Prostate gland (tissue), 2 donors: ENCODE results near the gene CGNL1. TPM values are rescaled to one million over a fixed set of nuclear protein-coding genes. Genes with fewer than 3 reads are reported as not detected.
A peak's percentile ranks its signal among the peaks of the same experiment; 100 is the strongest.

ENCODE experiments used
- DNase-seq: peaks from one replicate; pipeline ENCODE4 v3.0.0-alpha.2; 2019; ENCODE audit warnings: low spot score
- H3K27ac ChIP-seq, 2 donors: fragments of 200-600 bp; sonication (generic); 2 replicates each; pipeline ENCODE4 v1.5.1; 2017 to 2019
- H3K27me3 ChIP-seq: fragments of 200-600 bp; sonication (generic); replicated peaks from 2 replicates; pipeline ENCODE4 v1.5.1; 2019; ENCODE audit not compliant: insufficient read depth
- H3K36me3 ChIP-seq, 2 donors: fragments of 200-600 bp; sonication (generic); 1 replicate in 1 of 2; 2 replicates in 1 of 2; pipeline versions ENCODE4 v1.5.1 to v1.8.1; 2017 to 2019
- H3K4me1 ChIP-seq: fragments of 200-600 bp; sonication (generic); replicated peaks from 2 replicates; pipeline ENCODE4 v1.5.1; 2019
- H3K4me3 ChIP-seq, 2 donors: fragments of 200-600 bp; sonication (generic); 2 replicates each; pipeline ENCODE4 v1.5.1; 2017 to 2019
- H3K9me3 ChIP-seq: fragments of 200-600 bp; sonication (generic); 2 replicates; pipeline ENCODE4 v1.5.1; 2017
- POLR2A ChIP-seq: fragments of 450-650 bp; IDR thresholded peaks from one replicate; pipeline ENCODE4 v1.6.1; 2016; ENCODE audit warnings: antibody characterized with exemption, mild to moderate bottlenecking
- POLR2AphosphoS5 ChIP-seq: sonication (generic); formaldehyde crosslinking; IDR thresholded peaks from one replicate; pipeline ENCODE4 v1.6.1; 2017; ENCODE audit warnings: antibody characterized with exemption
- WGBS: methylation state at CpG from one replicate; pipeline ENCODE4 v1.1.5; 2018; 5-methylcytosine and 5-hydroxymethylcytosine counted together
- intact Hi-C: fragments of 100-400 bp; cut with DNase I; formaldehyde crosslinking; loops from one replicate; pipeline ENCODE4 v1.14.2; 2022
- total RNA-seq, 2 donors: library from RNA; depleted of rRNA; stranded (reverse); fragments of >200 nt; gene quantifications; one replicate each; pipeline ENCODE4 v1.1.0, GENCODE V29; 2016
- TF ChIP-seq, protein P1 (sequence below), 4 experiments: fragments of 200-600 bp in 2 of 4; fragments of 450-650 bp in 2 of 4; sonication (generic) in 2 of 4; IDR thresholded peaks; 1 replicate in 3 of 4; 2 replicates in 1 of 4; pipeline ENCODE4 v1.5.1; 2016 to 2019; ENCODE audit warnings: antibody characterized with exemption in 4 of 4, mild to moderate bottlenecking in 2 of 4, moderate library complexity in 2 of 4

Gene CGNL1
- total RNA-seq, 2 donors from 2014 or later: 49.0 to 65.6 TPM

DNA sequence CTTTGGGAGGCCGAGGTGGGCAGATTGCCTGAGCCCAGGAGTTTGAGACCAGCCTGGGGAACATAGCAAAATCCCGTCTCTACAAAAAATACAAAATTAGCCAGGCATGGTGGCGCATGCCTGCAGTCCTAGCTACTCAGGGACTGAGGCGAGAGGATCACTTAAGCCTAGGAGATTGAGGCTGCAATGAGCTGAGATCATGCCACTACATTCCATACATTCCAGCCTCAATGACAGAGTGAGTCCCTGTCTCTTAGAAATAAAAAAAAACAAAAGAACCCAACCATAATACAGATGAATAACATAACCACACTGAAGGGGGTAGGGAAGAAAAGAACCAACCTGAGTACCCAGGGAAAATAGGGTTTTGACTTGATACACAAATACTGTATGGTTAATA, 19.7 kb upstream of the CGNL1 start:
- intact Hi-C loops: no loop called here
- Histone ChIP-seq H3K4me3 (no peak overlapping the region), H3K27ac (no peak overlapping the region), H3K9me3 (no peaks in the 10 kb centered on the region), H3K36me3 (no peaks in the 10 kb centered on the region), H3K27me3 (no peaks in the 10 kb centered on the region), H3K4me1 (no peaks in the 10 kb centered on the region)
- no peak for DNase-seq
- TF ChIP-seq, protein P1, sequence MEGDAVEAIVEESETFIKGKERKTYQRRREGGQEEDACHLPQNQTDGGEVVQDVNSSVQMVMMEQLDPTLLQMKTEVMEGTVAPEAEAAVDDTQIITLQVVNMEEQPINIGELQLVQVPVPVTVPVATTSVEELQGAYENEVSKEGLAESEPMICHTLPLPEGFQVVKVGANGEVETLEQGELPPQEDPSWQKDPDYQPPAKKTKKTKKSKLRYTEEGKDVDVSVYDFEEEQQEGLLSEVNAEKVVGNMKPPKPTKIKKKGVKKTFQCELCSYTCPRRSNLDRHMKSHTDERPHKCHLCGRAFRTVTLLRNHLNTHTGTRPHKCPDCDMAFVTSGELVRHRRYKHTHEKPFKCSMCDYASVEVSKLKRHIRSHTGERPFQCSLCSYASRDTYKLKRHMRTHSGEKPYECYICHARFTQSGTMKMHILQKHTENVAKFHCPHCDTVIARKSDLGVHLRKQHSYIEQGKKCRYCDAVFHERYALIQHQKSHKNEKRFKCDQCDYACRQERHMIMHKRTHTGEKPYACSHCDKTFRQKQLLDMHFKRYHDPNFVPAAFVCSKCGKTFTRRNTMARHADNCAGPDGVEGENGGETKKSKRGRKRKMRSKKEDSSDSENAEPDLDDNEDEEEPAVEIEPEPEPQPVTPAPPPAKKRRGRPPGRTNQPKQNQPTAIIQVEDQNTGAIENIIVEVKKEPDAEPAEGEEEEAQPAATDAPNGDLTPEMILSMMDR (IDR thresholded peaks at IDR 0.05): no peak
- no peak for TF ChIP-seq POLR2A
- WGBS: 85% methylated on average over 4 of the region's 4 CpGs

DNA sequence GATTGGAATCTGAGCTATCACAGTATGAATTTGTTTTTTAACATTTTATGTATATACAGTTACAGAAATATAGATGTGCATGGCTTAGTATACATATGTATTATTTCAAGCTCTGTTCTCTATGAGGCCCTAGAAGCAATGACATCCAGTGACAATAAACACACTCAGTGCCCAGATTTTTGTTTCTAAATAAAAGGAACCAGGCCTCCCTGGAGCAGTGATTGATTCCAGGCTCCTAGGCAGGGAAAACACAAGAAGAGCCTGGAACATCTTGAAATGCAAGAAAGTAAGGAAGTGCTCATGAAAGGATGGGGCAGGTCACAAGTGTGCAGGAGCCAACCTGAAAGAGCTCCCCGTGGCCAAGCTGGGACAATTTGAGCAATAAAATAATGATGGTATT, 18.5 kb upstream of the CGNL1 start:
- WGBS: 53% methylated on average over 1 of the region's 1 CpG
- Histone ChIP-seq H3K4me1 (no peaks in the 10 kb centered on the region), H3K36me3 (no peaks in the 10 kb centered on the region), H3K4me3 (no peak overlapping the region), H3K27ac (no peak overlapping the region), H3K9me3 (no peaks in the 10 kb centered on the region), H3K27me3 (no peaks in the 10 kb centered on the region)
- TF ChIP-seq, protein P1 (IDR thresholded peaks at IDR 0.05): no peak
- TF ChIP-seq POLR2A: no peak
- TF ChIP-seq POLR2AphosphoS5: no peak
- no peak for DNase-seq
- intact Hi-C loops: no loop called here

GRCh38 chr15:57358571-57358970, 17.7 kb upstream of the CGNL1 start:
- TF ChIP-seq POLR2AphosphoS5 (no peak), POLR2A (no peak)
- Histone ChIP-seq H3K36me3 (no peaks in the 10 kb centered on the region), H3K27ac (no peak overlapping the region), H3K4me3 (no peak overlapping the region), H3K4me1 (no peaks in the 10 kb centered on the region), H3K9me3 (no peaks in the 10 kb centered on the region), H3K27me3 (no peaks in the 10 kb centered on the region)
- WGBS: 85% methylated on average over 2 of the region's 2 CpGs
- no peak for DNase-seq
- intact Hi-C loops: no loop called here

- DNase-seq: no peak
- Histone ChIP-seq H3K36me3 (no peaks in the 10 kb centered on the region), H3K4me3 (no peak overlapping the region), H3K27me3 (no peaks in the 10 kb centered on the region), H3K4me1 (no peaks in the 10 kb centered on the region), H3K27ac (peak overlapping the region in 1 of 2 donors; percentile 31), H3K9me3 (no peaks in the 10 kb centered on the region)
- 44% methylated on average over 1 of the region's 1 CpG for WGBS
- TF ChIP-seq POLR2AphosphoS5: peak; percentile 5
- TF ChIP-seq, protein P1 (IDR thresholded peaks at IDR 0.05): no peak
- intact Hi-C loops: no loop called here
Measured at GRCh38 chr15:57363661-57364060, 12.6 kb upstream of the CGNL1 start.

GRCh38 chr15:57364282-57365007, 11.9 kb upstream of the CGNL1 start:
- Histone ChIP-seq H3K27me3 (no peaks in the 10 kb centered on the region), H3K36me3 (no peaks in the 10 kb centered on the region), H3K4me3 (no peak overlapping the region), H3K9me3 (no peaks in the 10 kb centered on the region), H3K27ac (peak overlapping the region; percentile 30 to 31), H3K4me1 (no peaks in the 10 kb centered on the region)
- intact Hi-C loops: no loop called here
- WGBS: 85% methylated on average over 9 of the region's 9 CpGs
- no peak for DNase-seq
- TF ChIP-seq POLR2AphosphoS5: no peak
- TF ChIP-seq, protein P1 (IDR thresholded peaks at IDR 0.05): peak in 1 of 4 experiments; percentile 7
